Right renal pelvis (tissue), 4 donors: ENCODE results near the gene UBXN4. TPM values are rescaled to one million over a fixed set of nuclear protein-coding genes. Genes with fewer than 3 reads are reported as not detected.
"Not testable (repeated sequence)": the region's sequence is repeated elsewhere in the genome, so short reads cannot be mapped to it uniquely, and the experiment has no call there.

Experiments used
- DNase-seq, 4 donors: peaks; one replicate each; pipeline ENCODE4 v3.0.0-alpha.2; 2013; ENCODE audit warnings: low read depth in 4 of 4, low spot score in 3 of 4, missing footprints in 1 of 4
- polyA plus RNA-seq, 4 donors: library from polyadenylated mRNA; unstranded; fragments of 120-200 nt; gene quantifications; one replicate each; pipeline ENCODE4 v1.2.1, GENCODE V29; 2013; ENCODE audit not compliant: insufficient read length in 4 of 4

The UBXN4 gene
- polyA plus RNA-seq, 4 donors = 139 to 180 (median 166) TPM

DNA sequence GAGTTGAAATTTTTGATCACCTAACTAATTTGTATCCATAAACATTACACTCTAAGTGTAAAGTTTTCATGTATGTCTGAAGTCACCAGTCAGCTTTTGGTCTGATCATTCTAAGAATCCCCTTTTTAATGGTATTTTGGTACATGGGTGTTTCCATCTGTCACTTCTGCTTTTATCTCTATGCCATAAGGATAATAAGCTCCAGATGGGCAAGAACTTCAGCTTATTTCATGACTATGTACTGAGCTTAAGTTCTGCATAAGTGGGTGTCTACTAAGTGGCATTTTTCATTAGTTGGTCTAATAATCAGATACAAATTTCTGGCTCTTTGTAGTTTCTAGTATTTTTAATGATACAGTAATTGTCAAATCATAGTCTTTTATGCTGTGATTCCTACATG, 20.4 kb downstream of the UBXN4 start:
- DNase-seq = no peak

DNA sequence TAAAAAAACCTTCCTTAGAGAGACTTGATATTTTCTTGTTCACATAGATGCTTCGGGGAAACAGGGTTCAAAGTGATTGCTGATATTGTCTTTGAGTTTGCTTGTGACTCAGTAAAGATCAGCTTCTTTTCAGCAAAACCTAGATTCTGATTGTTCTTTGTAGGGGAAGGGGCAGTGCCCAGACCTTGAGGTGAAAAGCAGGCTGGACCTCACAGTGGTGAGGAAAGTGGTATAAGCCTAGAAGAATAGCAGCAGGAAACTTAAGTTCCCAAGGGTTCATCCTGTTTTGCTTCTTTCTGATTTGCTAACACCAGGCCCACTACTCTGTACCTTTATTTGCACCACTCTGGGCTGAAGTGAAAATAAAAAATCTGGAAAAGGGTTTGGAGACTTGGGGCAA, 20.9 kb downstream of the UBXN4 start:
- DNase-seq = no peak

DNA sequence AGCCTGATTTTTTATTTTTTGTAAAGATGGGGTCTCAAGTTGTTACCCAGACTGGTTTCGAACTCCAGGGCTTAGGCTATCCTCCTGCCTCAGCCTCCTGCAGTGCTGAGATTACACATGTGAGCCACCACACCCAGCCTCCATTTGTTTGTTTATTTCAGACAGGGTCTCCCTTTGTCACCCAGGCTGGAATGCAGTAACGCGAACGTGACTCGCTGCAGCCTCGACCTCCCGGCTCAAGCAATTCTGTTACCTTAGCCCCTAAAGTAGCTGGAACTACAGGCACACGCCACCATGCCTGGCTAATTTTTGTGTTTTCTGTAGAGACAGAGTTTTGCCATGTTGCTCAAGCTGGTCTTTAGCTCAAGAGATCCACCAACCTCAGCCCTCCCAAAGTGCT, 27.2 kb downstream of the UBXN4 start:
- no peak for DNase-seq

DNA sequence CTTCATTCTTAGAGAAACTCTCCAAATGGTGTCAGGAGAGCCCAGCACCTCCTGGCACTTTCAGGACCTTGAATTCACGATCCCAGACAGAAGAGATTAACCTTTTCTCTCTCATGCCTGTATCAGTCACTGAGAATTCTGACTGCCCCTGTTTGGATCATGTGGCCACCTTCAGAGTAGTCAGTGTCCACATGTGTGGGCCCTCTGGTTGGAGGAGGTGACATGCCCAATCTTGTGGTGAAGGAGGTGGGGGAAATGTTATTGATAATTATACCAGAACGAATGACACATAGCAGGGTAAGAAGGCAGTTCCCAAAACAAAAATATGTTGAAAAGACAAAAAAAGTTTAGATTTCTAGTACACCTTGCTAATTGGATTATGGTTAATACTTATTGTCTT, 31.7 kb downstream of the UBXN4 start:
- no peak for DNase-seq

DNA sequence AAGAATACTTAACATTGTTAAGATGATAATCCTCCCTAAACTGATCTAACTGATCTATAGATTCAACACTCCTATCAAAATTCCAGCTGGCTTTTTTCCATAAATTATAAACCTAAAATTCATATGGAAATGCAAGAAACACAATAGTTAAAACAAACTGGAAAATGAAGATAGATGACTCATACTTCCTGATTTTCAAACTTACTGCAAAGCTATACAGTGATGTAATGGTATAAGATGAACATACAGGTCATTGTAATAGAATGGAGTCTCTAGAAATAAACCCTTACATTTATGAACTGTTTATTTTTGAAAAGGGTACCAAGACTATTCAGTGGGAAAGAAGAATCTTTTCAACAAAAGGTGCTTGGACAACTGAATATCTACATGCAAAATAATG, 32.3 kb downstream of the UBXN4 start:
- no peak for DNase-seq

DNA sequence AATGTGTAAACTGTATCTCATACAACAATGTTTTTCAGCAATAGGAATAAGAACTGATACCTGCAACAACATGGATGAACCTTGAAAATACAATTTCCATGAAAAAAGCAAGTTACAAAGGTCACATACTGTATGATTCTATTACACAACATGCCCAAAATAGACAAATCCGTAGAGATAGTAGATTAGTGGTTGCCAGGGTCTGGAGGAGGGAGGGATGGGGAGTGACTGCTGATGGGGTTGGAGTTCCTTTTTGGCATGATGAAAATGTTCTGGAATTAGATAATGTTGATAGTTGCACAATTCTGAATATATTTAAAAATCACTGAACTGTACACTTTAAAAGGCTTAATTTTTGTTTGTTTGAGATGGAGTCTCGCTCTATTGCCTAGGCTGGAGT, 33.8 kb downstream of the UBXN4 start:
- no peak for DNase-seq

DNA sequence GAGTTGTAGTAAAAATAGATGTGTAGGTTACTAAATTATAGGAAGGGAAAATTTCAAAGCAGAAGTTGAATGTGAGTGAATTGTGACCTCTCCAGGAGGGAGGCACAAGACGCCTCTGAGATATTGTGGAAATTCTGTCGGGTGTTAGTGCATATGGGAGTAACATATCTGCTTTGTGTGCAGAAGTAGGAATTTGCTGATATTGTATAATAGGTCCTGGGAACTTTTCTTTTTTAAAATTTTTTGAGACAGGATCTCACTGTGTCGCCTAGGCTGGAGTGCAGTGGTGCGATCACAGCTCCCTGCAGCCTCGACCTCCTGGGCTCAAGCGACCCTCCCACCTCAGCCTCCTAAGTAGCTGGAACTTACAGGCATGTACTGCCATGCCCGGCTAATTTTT, 34.7 kb downstream of the UBXN4 start:
- no peak for DNase-seq

DNA sequence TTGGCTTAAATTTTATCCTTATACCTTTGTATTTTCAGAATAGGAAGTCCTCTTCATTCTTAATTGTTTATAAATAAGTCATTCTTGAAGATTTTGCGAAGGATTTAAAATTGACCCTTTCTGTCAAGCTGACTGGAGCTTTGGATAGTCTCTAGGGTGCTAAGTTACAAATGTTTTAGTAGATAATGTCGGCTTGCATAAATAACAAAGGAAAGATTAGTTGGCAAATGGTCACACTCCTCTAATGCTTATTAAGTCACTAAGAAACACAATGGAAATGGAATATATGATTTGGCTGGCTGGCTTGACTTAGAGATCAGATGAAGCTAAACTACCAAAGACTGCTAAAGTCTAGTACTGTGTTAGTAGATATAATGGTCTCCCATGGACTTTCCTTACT, 40.6 kb downstream of the UBXN4 start:
- no peak for DNase-seq

DNA sequence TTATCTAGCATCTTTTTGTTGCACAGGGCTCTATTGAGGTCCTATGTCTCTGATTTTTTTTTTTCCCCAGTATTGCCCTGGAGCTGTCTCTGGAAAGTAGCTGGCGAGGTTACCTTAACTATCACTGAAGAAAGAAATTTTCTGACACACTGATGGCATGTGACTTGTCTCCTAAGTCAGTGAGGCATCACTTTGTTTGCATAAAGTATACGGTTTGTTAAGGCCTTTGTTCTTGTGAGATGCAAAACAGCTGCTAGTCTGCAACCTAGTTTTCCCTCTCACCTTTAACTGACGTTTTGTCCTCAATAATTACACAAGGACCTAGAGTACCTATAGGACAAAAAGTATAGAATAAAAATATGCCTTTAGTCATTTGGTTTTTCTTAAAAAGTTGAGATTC, 41.8 kb downstream of the UBXN4 start:
- no peak for DNase-seq

DNA sequence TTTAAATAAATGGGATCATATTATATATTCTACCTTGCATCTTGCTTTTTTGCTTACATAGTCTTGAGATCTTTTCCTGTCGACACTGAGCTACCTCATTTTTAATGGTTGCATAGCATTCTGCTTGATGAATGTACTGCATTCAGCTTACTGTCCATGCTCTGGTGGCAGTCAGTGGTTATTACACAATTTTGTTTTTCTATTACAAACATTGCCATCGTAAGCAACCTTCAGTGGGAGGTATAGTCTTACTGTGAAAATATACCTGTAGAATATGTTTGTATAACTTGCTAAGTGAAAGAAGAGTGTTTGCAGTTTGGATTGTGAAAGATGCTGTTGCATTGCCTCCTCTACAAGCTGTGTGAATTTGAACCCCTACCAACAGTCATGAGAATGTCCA, 43.4 kb downstream of the UBXN4 start:
- DNase-seq = no peak

DNA sequence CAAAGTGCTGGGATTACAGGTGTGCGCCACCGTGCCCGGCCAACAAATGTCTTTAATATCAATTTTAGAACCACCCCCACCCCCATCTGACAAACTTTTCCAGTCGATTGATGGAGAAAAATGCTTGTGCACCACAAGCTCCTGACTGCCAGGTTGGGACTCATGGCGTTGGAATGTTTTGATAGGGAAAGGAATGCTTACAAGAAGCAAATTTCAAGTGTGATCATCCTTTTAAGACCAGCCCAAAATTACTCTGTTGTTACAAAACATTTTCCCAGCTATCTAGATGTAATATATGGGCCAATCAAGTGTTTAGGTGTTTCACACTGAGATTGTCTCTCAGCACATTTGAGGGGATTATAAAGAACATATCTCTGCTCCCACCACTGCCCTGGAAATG, 45.2 kb downstream of the UBXN4 start:
- DNase-seq = no peak

DNA sequence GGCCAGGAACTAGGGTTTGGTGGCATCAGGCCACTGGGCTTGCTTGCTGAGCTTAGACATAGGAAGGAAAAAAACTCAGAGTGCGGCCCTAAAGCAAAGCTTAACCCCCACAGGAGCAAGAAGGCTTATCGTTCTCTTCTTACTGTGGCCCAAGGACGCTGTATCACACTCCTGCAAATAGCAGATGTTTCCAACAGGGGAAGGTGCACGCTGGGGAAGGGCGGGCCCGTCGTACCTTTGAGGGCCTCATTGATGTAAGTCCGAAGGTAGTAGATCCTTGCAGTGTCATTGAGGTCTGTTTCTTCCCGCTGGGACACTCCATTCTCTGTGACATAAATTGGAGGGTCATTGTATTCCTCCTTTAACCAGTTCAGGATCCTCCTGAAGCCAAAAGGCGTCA, 48.8 kb downstream of the UBXN4 start:
- DNase-seq = no peak

DNA sequence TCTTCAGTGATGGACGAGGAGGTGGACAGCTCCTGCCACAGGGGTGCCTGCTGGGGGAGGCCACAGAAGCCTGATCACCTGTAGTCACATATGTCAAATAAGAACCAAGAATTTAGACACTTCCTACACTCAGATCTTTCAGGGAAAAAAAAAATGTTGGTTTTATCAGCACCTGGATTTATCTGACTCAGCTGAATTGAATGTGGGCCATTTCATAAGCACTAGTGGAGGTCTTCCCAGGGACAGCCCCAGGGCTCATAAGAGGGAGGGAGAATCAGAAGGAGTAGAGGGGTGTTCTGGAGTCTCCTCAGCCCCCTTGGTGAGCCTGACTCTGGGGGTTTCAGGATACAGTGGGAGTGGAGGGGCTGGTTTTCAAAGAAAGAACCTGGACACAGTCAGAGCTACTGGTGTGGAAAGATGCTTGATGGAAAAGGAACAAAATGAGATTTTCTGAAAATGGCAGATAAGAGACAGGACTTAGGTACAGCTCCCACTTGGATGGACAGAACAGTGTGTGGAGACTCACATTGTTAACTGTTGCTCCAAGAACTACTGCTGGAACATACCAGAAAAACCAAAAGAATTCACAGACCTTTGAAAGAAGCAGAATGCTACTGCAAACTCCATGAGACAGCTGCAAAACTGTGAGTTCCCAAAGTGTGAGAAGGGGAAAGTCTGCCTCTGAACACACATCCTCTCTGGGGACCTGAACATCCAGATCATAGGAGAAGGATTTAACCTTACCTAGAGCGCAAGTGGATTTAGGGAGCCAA, 49.9 kb downstream of the UBXN4 start:
- no peak for DNase-seq

DNA sequence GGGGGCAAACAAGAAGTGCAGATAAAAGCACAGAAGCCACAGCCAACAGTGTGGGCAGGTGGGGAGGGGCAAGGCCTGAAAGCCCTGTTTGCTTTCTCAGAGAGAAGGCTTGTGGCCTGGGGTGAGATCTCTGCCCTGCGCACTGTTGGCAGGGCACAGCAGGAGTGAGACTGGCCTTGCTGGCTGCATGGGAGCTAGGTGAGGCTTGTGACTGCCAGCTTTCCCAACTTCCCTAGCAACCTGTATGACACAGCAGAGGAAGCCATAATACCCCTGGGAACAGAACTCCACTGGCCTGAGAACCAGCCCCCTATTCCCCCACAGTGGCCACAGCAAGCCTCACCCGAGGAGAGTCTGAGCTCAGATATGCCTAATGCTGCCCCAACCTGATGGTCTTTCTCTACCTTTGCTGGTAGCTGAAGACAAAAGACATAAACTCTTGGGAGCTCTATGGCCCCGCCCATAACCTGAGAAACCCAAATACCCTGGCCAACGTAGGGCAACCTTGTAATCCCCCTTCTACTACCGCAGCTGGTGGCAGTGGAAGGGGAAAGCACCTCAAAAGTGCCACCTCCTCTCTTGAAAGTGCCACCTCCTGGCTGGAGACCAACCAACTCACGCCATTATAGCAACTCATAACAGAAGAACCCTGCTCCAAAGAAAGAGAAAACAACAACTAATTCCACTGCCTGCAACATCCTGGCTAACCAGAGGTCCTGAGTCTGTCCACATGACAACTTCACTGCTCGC, 50.9 kb downstream of the UBXN4 start:
- DNase-seq = no peak

DNA sequence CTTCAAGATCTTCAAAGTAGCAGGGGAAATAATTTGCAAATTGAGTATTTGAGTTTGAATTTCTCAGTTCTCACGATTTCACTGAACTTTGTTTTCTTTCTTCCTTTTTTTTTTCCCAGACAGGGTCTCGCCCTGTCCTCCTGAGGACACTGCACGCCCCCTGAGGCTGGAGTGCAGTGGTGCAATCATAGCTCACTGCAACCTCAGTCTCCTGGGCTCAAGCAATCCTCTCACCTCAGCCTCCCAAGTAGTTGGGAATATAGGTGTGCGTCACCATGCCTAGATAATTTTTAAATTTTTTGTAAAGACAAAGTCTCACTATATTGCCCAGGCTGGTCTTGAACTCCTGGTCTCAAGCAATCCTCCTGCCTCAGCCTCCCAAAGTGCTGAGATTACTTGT, 54.0 kb downstream of the UBXN4 start:
- DNase-seq = not testable (repeated sequence)

DNA sequence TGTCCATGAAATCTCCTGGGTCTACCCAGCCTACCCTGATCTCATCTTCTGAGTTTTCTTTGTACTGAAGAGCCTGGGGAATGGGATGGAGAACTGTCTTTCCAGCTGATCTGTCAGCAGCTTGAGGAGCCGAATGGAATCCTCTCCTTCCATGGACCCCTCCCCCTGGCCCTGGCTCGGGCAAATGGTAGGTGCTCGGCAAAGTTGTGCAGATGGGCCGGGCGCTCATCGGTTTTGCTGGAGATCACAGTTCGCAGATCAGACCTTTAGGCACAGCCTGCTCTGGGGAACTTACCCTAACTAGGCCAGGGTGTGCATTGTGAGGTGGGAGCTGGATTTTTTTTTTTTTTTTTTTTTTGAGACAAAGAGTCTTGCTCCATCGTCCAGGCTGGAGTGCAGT, 55.0 kb downstream of the UBXN4 start:
- no peak for DNase-seq

DNA sequence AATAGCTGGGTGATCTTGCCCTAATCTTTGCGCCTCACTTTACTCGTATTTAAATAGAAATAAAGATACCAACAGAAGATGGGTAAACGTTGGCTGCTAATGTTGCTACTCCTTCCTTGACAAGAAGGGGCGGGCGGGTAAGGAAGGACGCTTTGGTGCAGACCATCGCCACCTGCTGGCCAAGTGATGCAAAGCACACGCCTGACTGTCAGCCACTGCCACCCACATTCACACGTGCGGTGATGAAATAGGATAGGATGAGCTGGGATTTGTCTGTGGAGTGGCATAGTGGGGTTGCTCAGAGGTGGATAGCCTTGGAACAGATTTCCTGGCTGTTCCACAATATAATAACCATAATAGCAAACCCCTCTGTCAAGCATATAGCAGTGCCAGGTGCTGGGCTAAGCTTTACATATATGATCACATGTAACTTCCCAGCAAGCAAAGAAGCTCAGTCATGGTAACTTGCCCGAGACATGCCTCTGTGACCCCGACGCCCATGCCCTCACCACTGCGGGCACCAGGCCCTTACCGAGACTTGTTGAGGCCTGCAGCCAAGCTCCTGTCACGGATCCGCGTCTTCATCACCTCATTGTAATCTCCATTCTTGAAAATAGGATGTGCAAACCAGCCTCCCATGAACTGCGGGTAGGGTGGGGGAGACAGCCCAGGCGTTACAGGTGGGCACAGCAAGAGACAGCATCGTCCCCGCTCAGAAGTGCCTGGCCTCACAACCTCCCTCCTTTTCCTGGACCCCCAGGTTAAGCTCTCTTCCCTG, 56.0 kb downstream of the UBXN4 start:
- DNase-seq = peak; percentile 18 to 47 (median 36)

DNA sequence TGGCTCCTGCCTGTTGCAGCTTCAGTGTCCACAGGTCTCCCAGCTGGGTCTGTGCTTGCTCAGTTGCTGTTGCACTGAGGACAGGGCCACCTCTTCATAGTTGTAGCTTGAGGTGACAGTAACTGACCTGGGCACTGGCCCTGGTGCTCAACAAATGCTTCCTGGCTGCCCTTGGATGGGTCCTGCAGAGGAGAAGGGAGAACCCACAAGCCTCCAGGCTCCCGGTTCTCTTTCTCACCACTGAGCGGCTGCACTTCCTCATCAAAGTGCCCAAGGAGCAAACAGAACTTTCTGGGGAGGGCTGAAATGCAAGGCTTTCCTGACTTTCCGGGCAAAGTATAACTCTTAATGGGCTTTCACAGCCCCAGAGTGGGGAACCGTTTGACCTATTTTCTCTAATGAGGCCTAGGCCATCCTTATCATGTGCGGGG, 56.6 kb downstream of the UBXN4 start:
- no peak for DNase-seq

DNA sequence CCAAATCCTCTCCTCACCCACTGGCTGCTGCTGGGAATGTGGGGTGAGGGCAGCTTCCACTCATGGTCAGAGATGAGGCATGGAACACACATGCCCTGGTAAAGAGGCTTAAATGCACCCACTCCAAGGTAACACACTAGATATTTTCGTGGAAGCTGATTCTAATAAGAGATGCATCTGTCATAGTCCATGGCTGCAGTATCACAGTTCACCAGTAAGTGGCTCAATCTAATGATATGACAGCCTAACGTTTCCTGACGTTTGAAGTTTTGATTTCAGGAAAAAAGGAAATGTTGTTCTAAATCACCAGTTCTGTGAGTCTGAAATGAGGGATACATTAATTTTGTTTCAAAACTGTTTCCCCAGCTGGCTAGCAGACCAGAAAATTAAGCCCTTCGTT, 57.1 kb downstream of the UBXN4 start:
- DNase-seq = no peak

DNA sequence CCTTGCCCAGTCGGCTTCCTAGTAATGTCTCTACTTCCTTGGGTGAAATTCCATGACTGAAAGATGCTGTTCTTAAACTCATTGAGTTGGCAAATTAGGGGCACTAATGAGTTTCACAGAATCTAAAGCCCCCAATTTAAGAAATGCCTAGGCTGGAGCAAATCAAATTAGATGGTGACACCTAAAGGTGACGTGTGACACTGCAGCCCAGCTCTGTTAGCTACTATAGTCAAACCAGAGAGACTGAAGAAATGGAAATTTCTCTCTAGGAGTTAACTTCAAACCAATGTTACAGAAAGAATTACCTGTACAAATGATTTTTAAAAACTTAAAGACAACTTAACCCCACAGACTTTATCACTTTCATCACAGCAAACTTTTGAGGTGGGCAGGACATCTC, 58.1 kb downstream of the UBXN4 start:
- no peak for DNase-seq
